GM23248 (cell line): ENCODE results near the gene CABP7.

Experiments used
- EZH2 ChIP-seq: fragments of 200-600 bp; sonication (generic); IDR thresholded peaks from 2 replicates; pipeline ENCODE4 v1.6.1; 2018; ENCODE audit warnings: antibody characterized with exemption, mild to moderate bottlenecking; ENCODE audit not compliant: insufficient read depth, poor library complexity, severe bottlenecking
- EZH2phosphoT487 ChIP-seq: fragments of 200-600 bp; sonication (generic); IDR thresholded peaks from 2 replicates; pipeline ENCODE4 v1.6.1; 2018; ENCODE audit warnings: antibody characterized with exemption, moderate library complexity, mild to moderate bottlenecking, low read depth; ENCODE audit not compliant: insufficient read depth

- TF ChIP-seq EZH2 (no peak), EZH2phosphoT487 (no peak)
These were observed 47.6 kb downstream of the CABP7 start, which contains the start of gene UQCR10 for GRCh38 chr22:29767171-29768051.
